ENCODE data around the gene STXBP2. TPM values are rescaled to one million over a fixed set of nuclear protein-coding genes. Genes with fewer than 3 reads are reported as not detected.

The STXBP2 gene
- total and polyA plus RNA-seq, 9 of the 15 experiments (the other 6 are each of a cell fraction or from before 2014, with no cell fraction given), result 2.5 to 163 (median 71.3) TPM

- TF ChIP-seq ZNF609 (CRISPR knock-in tag; IDR thresholded peaks at IDR 0.05; ENCODE audit: borderline replicate concordance) (no peak), NR0B1 (IDR thresholded peaks at IDR 0.05; ENCODE audit: partially characterized antibody) (no peak), ZKSCAN3 (CRISPR knock-in tag; IDR thresholded peaks at IDR 0.05) (peak; percentile 42; the same call in 1 of the 2 replicates), ZNF77 (CRISPR knock-in tag; IDR thresholded peaks at IDR 0.05) (no peak), E2F3 (CRISPR knock-in tag; IDR thresholded peaks at IDR 0.05) (no peak), IRF2 (CRISPR knock-in tag; IDR thresholded peaks at IDR 0.05) (no peak), KDM2B (CRISPR knock-in tag; IDR thresholded peaks at IDR 0.05) (no peak), SPI1 (IDR thresholded peaks at IDR 0.05; ENCODE audit: borderline replicate concordance, low read depth, low read length) (no peak), PTRF (tag; IDR thresholded peaks at IDR 0.05) (no peak), CREB5 (CRISPR knock-in tag; IDR thresholded peaks at IDR 0.05) (no peak), GATAD2A (IDR thresholded peaks at IDR 0.05) (no peak), SETDB1 (IDR thresholded peaks at IDR 0.05; ENCODE audit: low read length) (no peak), POLR3G (IDR thresholded peaks at IDR 0.05; ENCODE audit: extremely low read depth, insufficient read length, insufficient replicate concordance) (no peak), HDAC3 (IDR thresholded peaks at IDR 0.05; ENCODE audit: borderline replicate concordance, partially characterized antibody) (no peak), ZBTB1 (CRISPR knock-in tag; IDR thresholded peaks at IDR 0.05; ENCODE audit: borderline replicate concordance, low read depth) (no peak), PTTG1 (tag; IDR thresholded peaks at IDR 0.05; ENCODE audit: low read depth) (no peak), MYBL2 (IDR thresholded peaks at IDR 0.05; ENCODE audit: low read depth) (no peak), MYBL2 (CRISPR knock-in tag; IDR thresholded peaks at IDR 0.05; ENCODE audit: borderline replicate concordance) (no peak), CEBPG (CRISPR knock-in tag; IDR thresholded peaks at IDR 0.05) (no peak), CEBPG (tag; conservative IDR thresholded peaks at IDR 0.05 in 1 of 2, IDR thresholded peaks at IDR 0.05 in 1 of 2) (no peak)
These were observed 705 bp downstream of the STXBP2 start (continued) for GRCh38 chr19:7637374-7638256.
